Measurements from ENCODE around the gene ENTPD2.

ENTPD2 gene

GRCh38 chr9:137086531-137087408, 32.9 kb upstream of the ENTPD2 start, which contains the start of gene MAN1B1:
Gene MAN1B1 (plus strand): TSS chr9:137086985. CDS start chr9:137087000, 15 bp downstream.
- Histone ChIP-seq H3K4me1 (ENCODE audit: control insufficient read depth, insufficient read depth, low read length) (peaks cover 2% of the 10 kb centered on the region), H3K36me3 (ENCODE audit: control insufficient read depth, insufficient read depth, low read length) (peaks cover 26% of the 10 kb centered on the region), H3K4me3 (ENCODE audit: low read depth, low read length) (peak within 1 kb of the TSS; percentile 75), H3K9me3 (ENCODE audit: control insufficient read depth, insufficient read depth, low read length) (no peaks in the 10 kb centered on the region), H3K9ac (ENCODE audit: low read depth, low read length) (peak within 1 kb of the TSS; percentile 76), H3K27me3 (ENCODE audit: control insufficient read depth, insufficient read depth, low read length) (peaks cover 4% of the 10 kb centered on the region)

GRCh38 chr9:137085920-137086530, 32.2 kb upstream of the ENTPD2 start:
- no peaks in the 10 kb centered on the region for H3K9me3 ChIP-seq (ENCODE audit: control insufficient read depth, insufficient read depth, low read length)
- H3K9ac ChIP-seq (ENCODE audit: low read depth, low read length) = peak overlapping the region; percentile 16
- H3K36me3 ChIP-seq (ENCODE audit: control insufficient read depth, insufficient read depth, low read length) = peaks cover 22% of the 10 kb centered on the region
- H3K4me3 ChIP-seq (ENCODE audit: low read depth, low read length) = peak overlapping the region; percentile 75
- H3K4me1 ChIP-seq (ENCODE audit: control insufficient read depth, insufficient read depth, low read length) = peaks cover 2% of the 10 kb centered on the region
- H3K27me3 ChIP-seq (ENCODE audit: control insufficient read depth, insufficient read depth, low read length) = peaks cover 4% of the 10 kb centered on the region

- Histone ChIP-seq H3K9me3 (ENCODE audit: control insufficient read depth, insufficient read depth, low read length) (no peaks in the 10 kb centered on the region), H3K4me1 (ENCODE audit: control insufficient read depth, insufficient read depth, low read length) (peaks cover 2% of the 10 kb centered on the region), H3K36me3 (ENCODE audit: control insufficient read depth, insufficient read depth, low read length) (peaks cover 25% of the 10 kb centered on the region), H3K9ac (ENCODE audit: low read depth, low read length) (no peak overlapping the region), H3K4me3 (ENCODE audit: low read depth, low read length) (no peak overlapping the region), H3K27me3 (ENCODE audit: control insufficient read depth, insufficient read depth, low read length) (peaks cover 8% of the 10 kb centered on the region)
Observed at GRCh38 chr9:137084526-137084925, 30.7 kb upstream of the ENTPD2 start.

GRCh38 chr9:137083394-137084004, 29.6 kb upstream of the ENTPD2 start:
- peaks cover 2% of the 10 kb centered on the region for H3K4me1 ChIP-seq (ENCODE audit: control insufficient read depth, insufficient read depth, low read length)
- no peak overlapping the region for H3K9ac ChIP-seq (ENCODE audit: low read depth, low read length)
- peaks cover 28% of the 10 kb centered on the region for H3K36me3 ChIP-seq (ENCODE audit: control insufficient read depth, insufficient read depth, low read length)

GRCh38 chr9:137082925-137083290, 29.0 kb upstream of the ENTPD2 start:
- H3K9me3 ChIP-seq (ENCODE audit: control insufficient read depth, insufficient read depth, low read length) = no peaks in the 10 kb centered on the region
- no peak overlapping the region for H3K9ac ChIP-seq (ENCODE audit: low read depth, low read length)
- peaks cover 22% of the 10 kb centered on the region for H3K27me3 ChIP-seq (ENCODE audit: control insufficient read depth, insufficient read depth, low read length)
- H3K4me3 ChIP-seq (ENCODE audit: low read depth, low read length) = no peak overlapping the region
- H3K4me1 ChIP-seq (ENCODE audit: control insufficient read depth, insufficient read depth, low read length) = peaks cover 2% of the 10 kb centered on the region
- H3K36me3 ChIP-seq (ENCODE audit: control insufficient read depth, insufficient read depth, low read length) = peaks cover 28% of the 10 kb centered on the region

More at GRCh38 chr9:137083394-137084004, 29.6 kb upstream of the ENTPD2 start:
- no peaks in the 10 kb centered on the region for H3K9me3 ChIP-seq (ENCODE audit: control insufficient read depth, insufficient read depth, low read length)
- peaks cover 16% of the 10 kb centered on the region for H3K27me3 ChIP-seq (ENCODE audit: control insufficient read depth, insufficient read depth, low read length)
- no peak overlapping the region for H3K4me3 ChIP-seq (ENCODE audit: low read depth, low read length)

GRCh38 chr9:137082222-137082924, 28.5 kb upstream of the ENTPD2 start:
- H3K4me3 ChIP-seq (ENCODE audit: low read depth, low read length) = no peak overlapping the region
- H3K36me3 ChIP-seq (ENCODE audit: control insufficient read depth, insufficient read depth, low read length) = peaks cover 28% of the 10 kb centered on the region
- no peaks in the 10 kb centered on the region for H3K9me3 ChIP-seq (ENCODE audit: control insufficient read depth, insufficient read depth, low read length)
- peaks cover 23% of the 10 kb centered on the region for H3K27me3 ChIP-seq (ENCODE audit: control insufficient read depth, insufficient read depth, low read length)
- H3K4me1 ChIP-seq (ENCODE audit: control insufficient read depth, insufficient read depth, low read length) = no peaks in the 10 kb centered on the region
- no peak overlapping the region for H3K9ac ChIP-seq (ENCODE audit: low read depth, low read length)

- no peaks in the 10 kb centered on the region for H3K9me3 ChIP-seq (ENCODE audit: control insufficient read depth, insufficient read depth, low read length)
- no peak overlapping the region for H3K4me3 ChIP-seq (ENCODE audit: low read depth, low read length)
- H3K36me3 ChIP-seq (ENCODE audit: control insufficient read depth, insufficient read depth, low read length) = peaks cover 28% of the 10 kb centered on the region
- no peaks in the 10 kb centered on the region for H3K4me1 ChIP-seq (ENCODE audit: control insufficient read depth, insufficient read depth, low read length)
- peaks cover 19% of the 10 kb centered on the region for H3K27me3 ChIP-seq (ENCODE audit: control insufficient read depth, insufficient read depth, low read length)
- no peak overlapping the region for H3K9ac ChIP-seq (ENCODE audit: low read depth, low read length)
Observed at GRCh38 chr9:137080260-137081122, 26.6 kb upstream of the ENTPD2 start.

GRCh38 chr9:137079401-137079787, 25.5 kb upstream of the ENTPD2 start:
- H3K27me3 ChIP-seq (ENCODE audit: control insufficient read depth, insufficient read depth, low read length) = peaks cover 19% of the 10 kb centered on the region
- H3K9me3 ChIP-seq (ENCODE audit: control insufficient read depth, insufficient read depth, low read length) = no peaks in the 10 kb centered on the region
- no peak overlapping the region for H3K9ac ChIP-seq (ENCODE audit: low read depth, low read length)
- H3K4me3 ChIP-seq (ENCODE audit: low read depth, low read length) = no peak overlapping the region
- peaks cover 28% of the 10 kb centered on the region for H3K36me3 ChIP-seq (ENCODE audit: control insufficient read depth, insufficient read depth, low read length)
- peaks cover 6% of the 10 kb centered on the region for H3K4me1 ChIP-seq (ENCODE audit: control insufficient read depth, insufficient read depth, low read length)

- Histone ChIP-seq H3K36me3 (ENCODE audit: control insufficient read depth, insufficient read depth, low read length) (peaks cover 28% of the 10 kb centered on the region), H3K9me3 (ENCODE audit: control insufficient read depth, insufficient read depth, low read length) (no peaks in the 10 kb centered on the region), H3K4me3 (ENCODE audit: low read depth, low read length) (peak overlapping the region; percentile 62), H3K9ac (ENCODE audit: low read depth, low read length) (no peak overlapping the region), H3K4me1 (ENCODE audit: control insufficient read depth, insufficient read depth, low read length) (peaks cover 6% of the 10 kb centered on the region), H3K27me3 (ENCODE audit: control insufficient read depth, insufficient read depth, low read length) (peaks cover 19% of the 10 kb centered on the region)
Observed at GRCh38 chr9:137078701-137079400, 25.0 kb upstream of the ENTPD2 start.

- Histone ChIP-seq H3K36me3 (ENCODE audit: control insufficient read depth, insufficient read depth, low read length) (peaks cover 26% of the 10 kb centered on the region), H3K27me3 (ENCODE audit: control insufficient read depth, insufficient read depth, low read length) (peaks cover 19% of the 10 kb centered on the region), H3K4me1 (ENCODE audit: control insufficient read depth, insufficient read depth, low read length) (peaks cover 6% of the 10 kb centered on the region), H3K9ac (ENCODE audit: low read depth, low read length) (no peak overlapping the region), H3K4me3 (ENCODE audit: low read depth, low read length) (peak overlapping the region; percentile 62), H3K9me3 (ENCODE audit: control insufficient read depth, insufficient read depth, low read length) (no peaks in the 10 kb centered on the region)
Observed at GRCh38 chr9:137077758-137078693, 24.2 kb upstream of the ENTPD2 start.

Data from iPS-15b (cell line).